GM23338 (cell line): ENCODE data around the gene UMODL1. TPM values are rescaled to one million over a fixed set of nuclear protein-coding genes. Genes with fewer than 3 reads are reported as not detected.

Source experiments
- ATAC-seq: fragments of 200-7000 bp; cut with Tn5 transposase; 3 replicates; pipeline ENCODE4 v1.9.1; 2020
- DNase-seq: peaks from one replicate; pipeline ENCODE4 v3.0.0-alpha.2; 2015; ENCODE audit warnings: low spot score
- H2AFZ ChIP-seq: fragments of 200-600 bp; sonication (generic); 2 replicates; pipeline ENCODE4 v1.8.0; 2016; ENCODE audit warnings: antibody characterized with exemption, mild to moderate bottlenecking, moderate library complexity
- H3F3A ChIP-seq: fragments of 200-600 bp; sonication (generic); replicated peaks from 2 replicates; pipeline ENCODE4 v1.8.0; 2017; ENCODE audit warnings: antibody characterized with exemption, mixed run types, low read depth
- H3K27ac ChIP-seq: fragments of 200-600 bp; sonication (generic); 2 replicates; pipeline ENCODE4 v1.6.1; 2016; ENCODE audit warnings: low read depth
- H3K27me3 ChIP-seq: fragments of 200-600 bp; sonication (generic); 2 replicates; pipeline ENCODE4 v1.8.0; 2016; ENCODE audit warnings: mild to moderate bottlenecking, mixed run types, moderate library complexity; ENCODE audit not compliant: insufficient read depth
- H3K36me3 ChIP-seq: fragments of 200-600 bp; sonication (generic); 2 replicates; pipeline ENCODE4 v1.8.0; 2016; ENCODE audit warnings: mild to moderate bottlenecking; ENCODE audit not compliant: insufficient read depth
- H3K4me1 ChIP-seq: fragments of 200-600 bp; sonication (generic); 2 replicates; pipeline ENCODE4 v1.8.0; 2016; ENCODE audit warnings: mild to moderate bottlenecking, moderate library complexity; ENCODE audit not compliant: insufficient read depth
- H3K4me2 ChIP-seq: fragments of 200-600 bp; sonication (generic); 2 replicates; pipeline ENCODE4 v1.7.1; 2017; ENCODE audit warnings: mixed run types
- H3K4me3 ChIP-seq: fragments of 200-600 bp; sonication (generic); 2 replicates; pipeline ENCODE4 v1.6.1; 2016; ENCODE audit warnings: mixed run types
- H3K79me2 ChIP-seq: fragments of 200-600 bp; sonication (generic); replicated peaks from 2 replicates; pipeline ENCODE4 v1.8.0; 2017; ENCODE audit warnings: mild to moderate bottlenecking; ENCODE audit not compliant: insufficient read depth
- H3K9me2 ChIP-seq: fragments of 200-600 bp; sonication (generic); 2 replicates; pipeline ENCODE4 v1.8.0; 2017; ENCODE audit not compliant: insufficient read depth
- H4K20me1 ChIP-seq: fragments of 200-600 bp; sonication (generic); replicated peaks from 2 replicates; pipeline ENCODE4 v1.8.0; 2017; ENCODE audit warnings: mild to moderate bottlenecking; ENCODE audit not compliant: insufficient read depth
- H3K27ac Mint-ChIP-seq: 2 replicates; pipeline ENCODE4 v1.8.0; 2020; ENCODE audit warnings: inconsistent platforms, mild to moderate bottlenecking, moderate library complexity, mixed read lengths
- H3K27me3 Mint-ChIP-seq: 3 replicates; pipeline ENCODE4 v1.8.0; 2022; ENCODE audit warnings: low read depth, mild to moderate bottlenecking, moderate library complexity, mixed read lengths, inconsistent platforms; ENCODE audit not compliant: insufficient read depth, poor library complexity
- H3K36me3 Mint-ChIP-seq: 3 replicates; pipeline ENCODE4 v1.8.0; 2021; ENCODE audit warnings: low read depth, mild to moderate bottlenecking, inconsistent platforms, moderate library complexity, mixed read lengths
- H3K4me1 Mint-ChIP-seq: 3 replicates; pipeline ENCODE4 v1.8.0; 2020; ENCODE audit warnings: mild to moderate bottlenecking, inconsistent platforms, mixed read lengths
- H3K4me3 Mint-ChIP-seq: 3 replicates; pipeline ENCODE4 v1.8.0; 2021; ENCODE audit warnings: moderate library complexity, mild to moderate bottlenecking, inconsistent platforms, mixed read lengths
- H3K9me3 Mint-ChIP-seq: 3 replicates; pipeline ENCODE4 v1.8.0; 2020; ENCODE audit warnings: moderate library complexity, mild to moderate bottlenecking, inconsistent platforms, mixed read lengths
- CREB1 ChIP-seq: fragments of 250-450 bp; sonication (Bioruptor Pico); IDR thresholded peaks from 2 replicates; pipeline ENCODE4 v1.5.0; 2020; ENCODE audit warnings: low read depth, mild to moderate bottlenecking, moderate library complexity
- ZNF331 ChIP-seq: fragments of 250-450 bp; sonication (Bioruptor Pico); IDR thresholded peaks from 2 replicates; pipeline ENCODE4 v1.5.0; 2020; ENCODE audit warnings: low read depth, mild to moderate bottlenecking, moderate library complexity
- ZNF462 ChIP-seq: fragments of 250-450 bp; sonication (Bioruptor Pico); IDR thresholded peaks from 2 replicates; pipeline ENCODE4 v1.5.0; 2020; ENCODE audit warnings: mild to moderate bottlenecking, moderate library complexity
- polyA plus RNA-seq: library from polyadenylated mRNA; unstranded; fragments of >200 nt; fragmentation: Nextera tagmentation; extraction: Ambion mirVana; gene quantifications from 2 replicates; pipeline ENCODE4 v1.2.1, GENCODE V29; 2016
- total RNA-seq: library from RNA; depleted of rRNA; stranded (reverse); fragments of >200 nt; shearing (Covaris generic); gene quantifications from 2 replicates; pipeline ENCODE4 v1.2.3, GENCODE V29; 2014
- TF ChIP-seq, protein P1 (sequence below): IDR thresholded peaks from one replicate; pipeline ENCODE4 v1.6.1; 2018; ENCODE audit warnings: antibody characterized with exemption; ENCODE audit not compliant: unreplicated experiment

UMODL1 gene
- total and polyA plus RNA-seq, 2 experiments from 2014 or later = not detected

DNA sequence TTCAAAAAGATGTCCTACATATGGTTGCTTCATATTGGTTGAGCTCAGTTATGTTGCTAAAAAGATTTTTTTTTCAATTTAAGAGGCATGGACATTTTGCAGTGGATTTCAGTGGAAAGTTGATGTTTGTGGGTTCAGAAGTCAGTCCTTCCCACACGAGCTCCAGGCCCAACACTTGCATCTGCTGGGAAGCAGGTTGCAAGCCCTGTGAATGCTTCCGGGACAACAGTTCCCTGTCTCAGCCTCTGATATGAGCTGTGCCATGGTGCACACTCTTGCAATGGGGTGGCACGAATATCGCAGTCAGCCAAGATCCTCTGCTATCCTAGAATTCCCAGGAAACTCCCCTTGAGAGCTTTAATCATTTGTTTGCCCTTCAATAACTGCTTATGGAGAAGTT, 117.5 kb downstream of the UMODL1 start:
- Histone ChIP-seq H3K4me3 (no peak overlapping the region), H3K9me2 (no peaks in the 10 kb centered on the region), H3K4me1 (no peaks in the 10 kb centered on the region), H3K4me2 (no peak overlapping the region), H3K27ac (no peak overlapping the region), H3F3A (no peaks in the 10 kb centered on the region), H3K79me2 (no peaks in the 10 kb centered on the region), H2AFZ (no peak overlapping the region), H3K36me3 (no peaks in the 10 kb centered on the region), H4K20me1 (no peaks in the 10 kb centered on the region), H3K27me3 (no peaks in the 10 kb centered on the region)
- Mint-ChIP-seq H3K27me3 (no peaks in the 10 kb centered on the region), H3K27ac (no peak overlapping the region), H3K36me3 (no peaks in the 10 kb centered on the region; the same call in 2 of the 3 replicates), H3K9me3 (peaks cover 11% of the 10 kb centered on the region; the same call in 2 of the 3 replicates), H3K4me1 (no peaks in the 10 kb centered on the region), H3K4me3 (no peak overlapping the region)
- no peak for ATAC-seq
- TF ChIP-seq ZNF331 (CRISPR knock-in tag) (no peak), CREB1 (CRISPR knock-in tag) (no peak), ZNF462 (CRISPR knock-in tag) (no peak)
- TF ChIP-seq, protein P1, sequence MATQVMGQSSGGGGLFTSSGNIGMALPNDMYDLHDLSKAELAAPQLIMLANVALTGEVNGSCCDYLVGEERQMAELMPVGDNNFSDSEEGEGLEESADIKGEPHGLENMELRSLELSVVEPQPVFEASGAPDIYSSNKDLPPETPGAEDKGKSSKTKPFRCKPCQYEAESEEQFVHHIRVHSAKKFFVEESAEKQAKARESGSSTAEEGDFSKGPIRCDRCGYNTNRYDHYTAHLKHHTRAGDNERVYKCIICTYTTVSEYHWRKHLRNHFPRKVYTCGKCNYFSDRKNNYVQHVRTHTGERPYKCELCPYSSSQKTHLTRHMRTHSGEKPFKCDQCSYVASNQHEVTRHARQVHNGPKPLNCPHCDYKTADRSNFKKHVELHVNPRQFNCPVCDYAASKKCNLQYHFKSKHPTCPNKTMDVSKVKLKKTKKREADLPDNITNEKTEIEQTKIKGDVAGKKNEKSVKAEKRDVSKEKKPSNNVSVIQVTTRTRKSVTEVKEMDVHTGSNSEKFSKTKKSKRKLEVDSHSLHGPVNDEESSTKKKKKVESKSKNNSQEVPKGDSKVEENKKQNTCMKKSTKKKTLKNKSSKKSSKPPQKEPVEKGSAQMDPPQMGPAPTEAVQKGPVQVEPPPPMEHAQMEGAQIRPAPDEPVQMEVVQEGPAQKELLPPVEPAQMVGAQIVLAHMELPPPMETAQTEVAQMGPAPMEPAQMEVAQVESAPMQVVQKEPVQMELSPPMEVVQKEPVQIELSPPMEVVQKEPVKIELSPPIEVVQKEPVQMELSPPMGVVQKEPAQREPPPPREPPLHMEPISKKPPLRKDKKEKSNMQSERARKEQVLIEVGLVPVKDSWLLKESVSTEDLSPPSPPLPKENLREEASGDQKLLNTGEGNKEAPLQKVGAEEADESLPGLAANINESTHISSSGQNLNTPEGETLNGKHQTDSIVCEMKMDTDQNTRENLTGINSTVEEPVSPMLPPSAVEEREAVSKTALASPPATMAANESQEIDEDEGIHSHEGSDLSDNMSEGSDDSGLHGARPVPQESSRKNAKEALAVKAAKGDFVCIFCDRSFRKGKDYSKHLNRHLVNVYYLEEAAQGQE = no peak
- DNase-seq = no peak
